HEK293 (cell line): ENCODE measurements around the gene HIF1AN.

Experiments
- HOXC10 ChIP-seq: sonication (generic); formaldehyde crosslinking; IDR thresholded peaks from 2 replicates; pipeline ENCODE4 v1.8.1; 2023; ENCODE audit warnings: mild to moderate bottlenecking, missing genetic modification reagents
- IKZF3 ChIP-seq: fragments of 450-650 bp; IDR thresholded peaks from 2 replicates; pipeline ENCODE4 v1.5.0; 2018; ENCODE audit warnings: missing biosample characterization, mild to moderate bottlenecking, missing genetic modification characterization, moderate library complexity
- MZF1 ChIP-seq: fragments of 450-650 bp; formaldehyde crosslinking; IDR thresholded peaks from 2 replicates; pipeline ENCODE4 v1.5.1; 2017; ENCODE audit warnings: missing biosample characterization, missing genetic modification characterization, borderline replicate concordance
- SCRT1 ChIP-seq: fragments of 450-650 bp; formaldehyde crosslinking; IDR thresholded peaks from 2 replicates; pipeline ENCODE4 v1.5.1; 2016; ENCODE audit warnings: missing biosample characterization, missing genetic modification characterization, borderline replicate concordance
- SCRT2 ChIP-seq: fragments of 450-650 bp; formaldehyde crosslinking; IDR thresholded peaks from 2 replicates; pipeline ENCODE4 v1.5.1; 2016; ENCODE audit warnings: missing biosample characterization, missing genetic modification characterization
- YY2 ChIP-seq: fragments of 450-650 bp; formaldehyde crosslinking; IDR thresholded peaks from 2 replicates; pipeline ENCODE4 v1.5.1; 2016; ENCODE audit warnings: missing biosample characterization, missing genetic modification characterization
- ZNF112 ChIP-seq: fragments of 450-650 bp; formaldehyde crosslinking; IDR thresholded peaks from 2 replicates; pipeline ENCODE4 v1.5.0; 2017; ENCODE audit warnings: missing biosample characterization, missing genetic modification characterization
- ZNF114 ChIP-seq: fragments of 450-650 bp; formaldehyde crosslinking; IDR thresholded peaks from 2 replicates; pipeline ENCODE4 v1.5.0; 2017; ENCODE audit warnings: missing biosample characterization, missing genetic modification characterization
- ZNF16 ChIP-seq: fragments of 450-650 bp; formaldehyde crosslinking; IDR thresholded peaks from 2 replicates; pipeline ENCODE4 v1.5.1; 2016; ENCODE audit warnings: low read depth, missing biosample characterization, missing genetic modification characterization
- ZNF184 ChIP-seq: fragments of 450-650 bp; IDR thresholded peaks from 2 replicates; pipeline ENCODE4 v1.5.1; 2018; ENCODE audit warnings: missing biosample characterization, mild to moderate bottlenecking, missing genetic modification characterization
- ZNF23 ChIP-seq: fragments of 450-650 bp; formaldehyde crosslinking; IDR thresholded peaks from 2 replicates; pipeline ENCODE4 v1.5.1; 2016; ENCODE audit warnings: missing biosample characterization, missing genetic modification characterization, borderline replicate concordance
- ZNF416 ChIP-seq: fragments of 450-650 bp; formaldehyde crosslinking; IDR thresholded peaks from 2 replicates; pipeline ENCODE4 v1.5.1; 2016; ENCODE audit warnings: missing biosample characterization, missing genetic modification characterization
- ZNF423 ChIP-seq: fragments of 450-650 bp; formaldehyde crosslinking; IDR thresholded peaks from 2 replicates; pipeline ENCODE4 v1.5.1; 2016; ENCODE audit warnings: missing biosample characterization, missing genetic modification characterization
- ZNF514 ChIP-seq: fragments of 450-650 bp; formaldehyde crosslinking; IDR thresholded peaks from 2 replicates; pipeline ENCODE4 v1.5.1; 2016; ENCODE audit warnings: missing biosample characterization, missing genetic modification characterization
- ZNF529 ChIP-seq: fragments of 450-650 bp; formaldehyde crosslinking; IDR thresholded peaks from 2 replicates; pipeline ENCODE4 v1.5.1; 2017; ENCODE audit warnings: missing genetic modification characterization, missing biosample characterization; ENCODE audit not compliant: insufficient replicate concordance
- ZNF555 ChIP-seq: fragments of 450-650 bp; formaldehyde crosslinking; conservative IDR thresholded peaks from 2 replicates; pipeline ENCODE4 v1.5.1; 2017; ENCODE audit warnings: missing biosample characterization, mild to moderate bottlenecking, missing genetic modification characterization, inconsistent platforms
- ZNF629 ChIP-seq: fragments of 450-650 bp; formaldehyde crosslinking; IDR thresholded peaks from 2 replicates; pipeline ENCODE4 v1.5.1; 2017; ENCODE audit warnings: missing biosample characterization, missing genetic modification characterization
- ZNF654 ChIP-seq: fragments of 450-650 bp; formaldehyde crosslinking; IDR thresholded peaks from 2 replicates; pipeline ENCODE4 v1.5.1; 2016; ENCODE audit warnings: low read depth, missing biosample characterization, missing genetic modification characterization
- ZNF658 ChIP-seq: fragments of 450-650 bp; formaldehyde crosslinking; IDR thresholded peaks from 2 replicates; pipeline ENCODE4; 2016; ENCODE audit warnings: missing biosample characterization, missing genetic modification characterization
- ZNF677 ChIP-seq: fragments of 450-650 bp; IDR thresholded peaks from 2 replicates; pipeline ENCODE4 v1.5.0; 2018; ENCODE audit warnings: missing biosample characterization, mild to moderate bottlenecking, missing genetic modification characterization, moderate library complexity
- ZNF837 ChIP-seq: fragments of 450-650 bp; formaldehyde crosslinking; IDR thresholded peaks from 2 replicates; pipeline ENCODE4 v1.5.1; 2016; ENCODE audit warnings: missing biosample characterization, missing genetic modification characterization
- ZSCAN30 ChIP-seq: fragments of 450-650 bp; IDR thresholded peaks from 2 replicates; pipeline ENCODE4 v1.5.1; 2018; ENCODE audit warnings: missing biosample characterization, mild to moderate bottlenecking, missing genetic modification characterization, moderate library complexity
- TF ChIP-seq, protein P1 (sequence below): fragments of 450-650 bp; formaldehyde crosslinking; IDR thresholded peaks from 2 replicates; pipeline ENCODE4 v1.5.1; 2016; ENCODE audit warnings: missing biosample characterization, missing genetic modification characterization
- TF ChIP-seq, protein P2 (sequence below): fragments of 450-650 bp; formaldehyde crosslinking; IDR thresholded peaks from 2 replicates; pipeline ENCODE4 v1.5.1; 2016; ENCODE audit warnings: missing biosample characterization, missing genetic modification characterization
- TF ChIP-seq, protein P3 (sequence below): fragments of 450-650 bp; formaldehyde crosslinking; IDR thresholded peaks from 2 replicates; pipeline ENCODE4 v1.5.1; 2017; ENCODE audit warnings: missing biosample characterization, missing genetic modification characterization
- TF ChIP-seq, protein P4 (sequence below): fragments of 450-650 bp; IDR thresholded peaks from 2 replicates; pipeline ENCODE4 v1.5.1; 2018; ENCODE audit warnings: missing biosample characterization, missing genetic modification characterization
- TF ChIP-seq, protein P5 (sequence below): IDR thresholded peaks from 2 replicates; pipeline ENCODE4 v1.6.1; 2011; ENCODE audit warnings: mild to moderate bottlenecking, low read depth, low read length, borderline replicate concordance
- TF ChIP-seq, protein P6 (sequence below): fragments of 450-650 bp; formaldehyde crosslinking; IDR thresholded peaks from 2 replicates; pipeline ENCODE4 v1.5.1; 2016; ENCODE audit warnings: missing biosample characterization, missing genetic modification characterization
- TF ChIP-seq, protein P7 (sequence below): fragments of 450-650 bp; formaldehyde crosslinking; IDR thresholded peaks from 2 replicates; pipeline ENCODE4 v1.5.1; 2016; ENCODE audit warnings: missing biosample characterization, missing genetic modification characterization
- TF ChIP-seq, protein P8 (sequence below): fragments of 450-650 bp; formaldehyde crosslinking; IDR thresholded peaks from 2 replicates; pipeline ENCODE4; 2016; ENCODE audit warnings: missing biosample characterization, missing genetic modification characterization

Gene HIF1AN

DNA sequence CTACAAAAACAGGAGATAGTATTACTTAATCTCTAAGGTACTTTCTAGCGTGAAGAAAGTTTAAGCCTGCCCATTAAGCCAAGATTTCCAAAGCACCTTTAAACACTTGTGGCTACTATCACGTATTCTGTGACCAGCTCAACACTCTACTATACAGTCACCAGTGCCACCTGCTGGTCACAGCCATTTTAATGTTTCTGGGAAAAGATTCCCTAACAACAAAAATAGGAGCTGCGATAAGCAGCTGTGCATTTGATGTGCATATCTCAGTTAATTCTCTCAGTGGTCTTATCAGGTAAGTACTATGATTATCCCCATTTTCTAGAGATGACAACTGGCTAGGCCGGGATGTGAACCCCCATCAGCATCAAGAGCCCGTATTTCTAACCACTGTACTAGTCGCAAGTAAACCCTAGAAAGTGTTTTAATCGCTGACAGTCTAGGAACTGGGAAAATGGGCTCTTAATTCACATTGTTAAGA lies 16.9 kb upstream of the HIF1AN start (continued):
- TF ChIP-seq, protein P1, sequence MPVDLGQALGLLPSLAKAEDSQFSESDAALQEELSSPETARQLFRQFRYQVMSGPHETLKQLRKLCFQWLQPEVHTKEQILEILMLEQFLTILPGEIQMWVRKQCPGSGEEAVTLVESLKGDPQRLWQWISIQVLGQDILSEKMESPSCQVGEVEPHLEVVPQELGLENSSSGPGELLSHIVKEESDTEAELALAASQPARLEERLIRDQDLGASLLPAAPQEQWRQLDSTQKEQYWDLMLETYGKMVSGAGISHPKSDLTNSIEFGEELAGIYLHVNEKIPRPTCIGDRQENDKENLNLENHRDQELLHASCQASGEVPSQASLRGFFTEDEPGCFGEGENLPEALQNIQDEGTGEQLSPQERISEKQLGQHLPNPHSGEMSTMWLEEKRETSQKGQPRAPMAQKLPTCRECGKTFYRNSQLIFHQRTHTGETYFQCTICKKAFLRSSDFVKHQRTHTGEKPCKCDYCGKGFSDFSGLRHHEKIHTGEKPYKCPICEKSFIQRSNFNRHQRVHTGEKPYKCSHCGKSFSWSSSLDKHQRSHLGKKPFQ (tag by site-specific recombination), result no peak
- TF ChIP-seq ZNF416 (tag by site-specific recombination) (no peak), ZNF654 (tag by site-specific recombination) (peak; percentile 84), ZNF514 (tag by site-specific recombination) (no peak), ZNF423 (tag by site-specific recombination) (no peak), ZNF677 (tag by site-specific recombination) (no peak), SCRT2 (tag by site-specific recombination) (peak; percentile 95), ZNF658 (no peak), MZF1 (no peak), ZNF629 (no peak), HOXC10 (CRISPR knock-in tag) (no peak), ZNF23 (no peak), SCRT1 (tag by site-specific recombination) (peak; percentile 77), ZNF555 (tag by site-specific recombination) (no peak), ZNF112 (tag by site-specific recombination) (no peak), ZSCAN30 (peak; percentile 19; the same call in 1 of the 2 replicates), YY2 (tag by site-specific recombination) (no peak), ZNF837 (tag by site-specific recombination) (no peak), ZNF529 (tag by site-specific recombination) (no peak), ZNF16 (tag by site-specific recombination) (no peak), ZNF184 (tag by site-specific recombination) (no peak), ZNF114 (no peak), IKZF3 (tag by site-specific recombination) (peak; percentile 68)
- TF ChIP-seq, protein P2, sequence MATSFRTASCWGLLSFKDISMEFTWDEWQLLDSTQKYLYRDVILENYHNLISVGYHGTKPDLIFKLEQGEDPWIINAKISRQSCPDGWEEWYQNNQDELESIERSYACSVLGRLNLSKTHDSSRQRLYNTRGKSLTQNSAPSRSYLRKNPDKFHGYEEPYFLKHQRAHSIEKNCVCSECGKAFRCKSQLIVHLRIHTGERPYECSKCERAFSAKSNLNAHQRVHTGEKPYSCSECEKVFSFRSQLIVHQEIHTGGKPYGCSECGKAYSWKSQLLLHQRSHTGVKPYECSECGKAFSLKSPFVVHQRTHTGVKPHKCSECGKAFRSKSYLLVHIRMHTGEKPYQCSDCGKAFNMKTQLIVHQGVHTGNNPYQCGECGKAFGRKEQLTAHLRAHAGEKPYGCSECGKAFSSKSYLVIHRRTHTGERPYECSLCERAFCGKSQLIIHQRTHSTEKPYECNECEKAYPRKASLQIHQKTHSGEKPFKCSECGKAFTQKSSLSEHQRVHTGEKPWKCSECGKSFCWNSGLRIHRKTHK (tag by site-specific recombination), result no peak
- TF ChIP-seq, protein P3, sequence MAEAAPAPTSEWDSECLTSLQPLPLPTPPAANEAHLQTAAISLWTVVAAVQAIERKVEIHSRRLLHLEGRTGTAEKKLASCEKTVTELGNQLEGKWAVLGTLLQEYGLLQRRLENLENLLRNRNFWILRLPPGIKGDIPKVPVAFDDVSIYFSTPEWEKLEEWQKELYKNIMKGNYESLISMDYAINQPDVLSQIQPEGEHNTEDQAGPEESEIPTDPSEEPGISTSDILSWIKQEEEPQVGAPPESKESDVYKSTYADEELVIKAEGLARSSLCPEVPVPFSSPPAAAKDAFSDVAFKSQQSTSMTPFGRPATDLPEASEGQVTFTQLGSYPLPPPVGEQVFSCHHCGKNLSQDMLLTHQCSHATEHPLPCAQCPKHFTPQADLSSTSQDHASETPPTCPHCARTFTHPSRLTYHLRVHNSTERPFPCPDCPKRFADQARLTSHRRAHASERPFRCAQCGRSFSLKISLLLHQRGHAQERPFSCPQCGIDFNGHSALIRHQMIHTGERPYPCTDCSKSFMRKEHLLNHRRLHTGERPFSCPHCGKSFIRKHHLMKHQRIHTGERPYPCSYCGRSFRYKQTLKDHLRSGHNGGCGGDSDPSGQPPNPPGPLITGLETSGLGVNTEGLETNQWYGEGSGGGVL, result no peak
- TF ChIP-seq, protein P4, sequence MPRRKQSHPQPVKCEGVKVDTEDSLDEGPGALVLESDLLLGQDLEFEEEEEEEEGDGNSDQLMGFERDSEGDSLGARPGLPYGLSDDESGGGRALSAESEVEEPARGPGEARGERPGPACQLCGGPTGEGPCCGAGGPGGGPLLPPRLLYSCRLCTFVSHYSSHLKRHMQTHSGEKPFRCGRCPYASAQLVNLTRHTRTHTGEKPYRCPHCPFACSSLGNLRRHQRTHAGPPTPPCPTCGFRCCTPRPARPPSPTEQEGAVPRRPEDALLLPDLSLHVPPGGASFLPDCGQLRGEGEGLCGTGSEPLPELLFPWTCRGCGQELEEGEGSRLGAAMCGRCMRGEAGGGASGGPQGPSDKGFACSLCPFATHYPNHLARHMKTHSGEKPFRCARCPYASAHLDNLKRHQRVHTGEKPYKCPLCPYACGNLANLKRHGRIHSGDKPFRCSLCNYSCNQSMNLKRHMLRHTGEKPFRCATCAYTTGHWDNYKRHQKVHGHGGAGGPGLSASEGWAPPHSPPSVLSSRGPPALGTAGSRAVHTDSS (tag by site-specific recombination), result no peak
- TF ChIP-seq, protein P5, sequence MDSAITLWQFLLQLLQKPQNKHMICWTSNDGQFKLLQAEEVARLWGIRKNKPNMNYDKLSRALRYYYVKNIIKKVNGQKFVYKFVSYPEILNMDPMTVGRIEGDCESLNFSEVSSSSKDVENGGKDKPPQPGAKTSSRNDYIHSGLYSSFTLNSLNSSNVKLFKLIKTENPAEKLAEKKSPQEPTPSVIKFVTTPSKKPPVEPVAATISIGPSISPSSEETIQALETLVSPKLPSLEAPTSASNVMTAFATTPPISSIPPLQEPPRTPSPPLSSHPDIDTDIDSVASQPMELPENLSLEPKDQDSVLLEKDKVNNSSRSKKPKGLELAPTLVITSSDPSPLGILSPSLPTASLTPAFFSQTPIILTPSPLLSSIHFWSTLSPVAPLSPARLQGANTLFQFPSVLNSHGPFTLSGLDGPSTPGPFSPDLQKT, result no peak
- TF ChIP-seq, protein P6, sequence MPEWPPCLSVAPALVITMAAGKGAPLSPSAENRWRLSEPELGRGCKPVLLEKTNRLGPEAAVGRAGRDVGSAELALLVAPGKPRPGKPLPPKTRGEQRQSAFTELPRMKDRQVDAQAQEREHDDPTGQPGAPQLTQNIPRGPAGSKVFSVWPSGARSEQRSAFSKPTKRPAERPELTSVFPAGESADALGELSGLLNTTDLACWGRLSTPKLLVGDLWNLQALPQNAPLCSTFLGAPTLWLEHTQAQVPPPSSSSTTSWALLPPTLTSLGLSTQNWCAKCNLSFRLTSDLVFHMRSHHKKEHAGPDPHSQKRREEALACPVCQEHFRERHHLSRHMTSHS (tag by site-specific recombination), result no peak
- TF ChIP-seq, protein P7, sequence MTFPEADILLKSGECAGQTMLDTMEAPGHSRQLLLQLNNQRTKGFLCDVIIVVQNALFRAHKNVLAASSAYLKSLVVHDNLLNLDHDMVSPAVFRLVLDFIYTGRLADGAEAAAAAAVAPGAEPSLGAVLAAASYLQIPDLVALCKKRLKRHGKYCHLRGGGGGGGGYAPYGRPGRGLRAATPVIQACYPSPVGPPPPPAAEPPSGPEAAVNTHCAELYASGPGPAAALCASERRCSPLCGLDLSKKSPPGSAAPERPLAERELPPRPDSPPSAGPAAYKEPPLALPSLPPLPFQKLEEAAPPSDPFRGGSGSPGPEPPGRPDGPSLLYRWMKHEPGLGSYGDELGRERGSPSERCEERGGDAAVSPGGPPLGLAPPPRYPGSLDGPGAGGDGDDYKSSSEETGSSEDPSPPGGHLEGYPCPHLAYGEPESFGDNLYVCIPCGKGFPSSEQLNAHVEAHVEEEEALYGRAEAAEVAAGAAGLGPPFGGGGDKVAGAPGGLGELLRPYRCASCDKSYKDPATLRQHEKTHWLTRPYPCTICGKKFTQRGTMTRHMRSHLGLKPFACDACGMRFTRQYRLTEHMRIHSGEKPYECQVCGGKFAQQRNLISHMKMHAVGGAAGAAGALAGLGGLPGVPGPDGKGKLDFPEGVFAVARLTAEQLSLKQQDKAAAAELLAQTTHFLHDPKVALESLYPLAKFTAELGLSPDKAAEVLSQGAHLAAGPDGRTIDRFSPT, result no peak
- TF ChIP-seq, protein P8, sequence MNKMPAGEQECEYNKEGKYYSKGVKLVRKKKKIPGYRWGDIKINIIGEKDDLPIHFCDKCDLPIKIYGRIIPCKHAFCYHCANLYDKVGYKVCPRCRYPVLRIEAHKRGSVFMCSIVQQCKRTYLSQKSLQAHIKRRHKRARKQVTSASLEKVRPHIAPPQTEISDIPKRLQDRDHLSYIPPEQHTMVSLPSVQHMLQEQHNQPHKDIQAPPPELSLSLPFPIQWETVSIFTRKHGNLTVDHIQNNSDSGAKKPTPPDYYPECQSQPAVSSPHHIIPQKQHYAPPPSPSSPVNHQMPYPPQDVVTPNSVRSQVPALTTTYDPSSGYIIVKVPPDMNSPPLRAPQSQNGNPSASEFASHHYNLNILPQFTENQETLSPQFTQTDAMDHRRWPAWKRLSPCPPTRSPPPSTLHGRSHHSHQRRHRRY (tag by site-specific recombination), result no peak
